ENCODE data around the gene TRIB2. TPM values are rescaled to one million over a fixed set of nuclear protein-coding genes. Genes with fewer than 3 reads are reported as not detected.

Gene TRIB2
- total RNA-seq, 1 experiment from 2014 or later: 70.4 TPM

DNA sequence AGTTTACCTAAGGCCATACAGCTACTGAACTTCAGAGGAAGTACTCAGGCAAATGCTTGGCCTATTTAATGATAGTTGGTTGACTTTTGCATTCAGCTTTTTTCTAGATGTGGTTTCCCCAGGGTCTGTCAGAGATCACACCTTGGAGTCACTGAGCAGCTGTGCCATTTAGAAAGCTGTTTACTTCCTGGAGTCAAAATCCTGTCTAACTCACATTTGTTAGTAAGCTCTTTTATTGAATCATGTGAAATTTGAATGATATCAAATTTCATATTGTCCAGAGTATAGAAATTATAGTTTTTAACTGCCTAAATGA, 7.6 kb upstream of the TRIB2 start:
- DNase-seq: no peak
- Histone ChIP-seq H3K27me3 (ENCODE audit: control insufficient read depth, insufficient read depth, low read length) (no peaks in the 10 kb centered on the region), H3K4me3 (ENCODE audit: insufficient read depth, low read depth, low read length) (no peak overlapping the region), H3K36me3 (replicated peaks; ENCODE audit: control insufficient read depth, insufficient read depth, low read length) (no peaks in the 10 kb centered on the region)

- Histone ChIP-seq H3K4me3 (ENCODE audit: insufficient read depth, low read depth, low read length) (no peak overlapping the region), H3K36me3 (replicated peaks; ENCODE audit: control insufficient read depth, insufficient read depth, low read length) (no peaks in the 10 kb centered on the region), H3K27me3 (ENCODE audit: control insufficient read depth, insufficient read depth, low read length) (no peaks in the 10 kb centered on the region)
- DNase-seq: no peak
Measured at GRCh38 chr2:12710301-12710700, 6.4 kb upstream of the TRIB2 start.

DNA sequence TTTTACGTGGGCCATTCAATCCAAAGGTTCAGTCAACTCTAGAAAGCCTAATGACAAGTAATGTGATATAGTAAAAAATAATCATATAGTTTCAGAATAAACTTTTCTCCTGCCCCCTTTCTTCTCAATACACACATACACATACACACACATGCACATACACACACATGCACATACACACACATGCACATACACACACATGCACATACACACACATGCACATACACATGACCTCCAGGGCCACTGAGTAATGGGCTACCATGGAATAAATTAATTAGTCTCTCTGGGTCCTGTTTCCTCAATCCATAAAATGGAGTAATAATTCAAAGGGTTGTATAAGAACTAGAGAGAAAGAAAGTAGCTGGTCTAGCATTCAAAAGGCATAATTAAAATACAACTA, 5.4 kb upstream of the TRIB2 start:
- Histone ChIP-seq H3K36me3 (replicated peaks; ENCODE audit: control insufficient read depth, insufficient read depth, low read length) (no peaks in the 10 kb centered on the region), H3K27me3 (ENCODE audit: control insufficient read depth, insufficient read depth, low read length) (no peaks in the 10 kb centered on the region), H3K4me3 (ENCODE audit: insufficient read depth, low read depth, low read length) (no peak overlapping the region)
- DNase-seq: no peak

- no peak for DNase-seq
Measured at GRCh38 chr2:12712881-12713280, 3.9 kb upstream of the TRIB2 start.

GRCh38 chr2:12714391-12715221, 2.1 kb upstream of the TRIB2 start:
- H3K27me3 ChIP-seq (ENCODE audit: control insufficient read depth, insufficient read depth, low read length): peaks cover 11% of the 10 kb centered on the region; the same call in 1 of the 2 replicates
- H3K36me3 ChIP-seq (replicated peaks; ENCODE audit: control insufficient read depth, insufficient read depth, low read length): no peaks in the 10 kb centered on the region
- H3K4me3 ChIP-seq (ENCODE audit: insufficient read depth, low read depth, low read length): no peak overlapping the region
- DNase-seq: peak; percentile 8

More at GRCh38 chr2:12712881-12713280, 3.9 kb upstream of the TRIB2 start:
- Histone ChIP-seq H3K36me3 (replicated peaks; ENCODE audit: control insufficient read depth, insufficient read depth, low read length) (no peaks in the 10 kb centered on the region), H3K4me3 (ENCODE audit: insufficient read depth, low read depth, low read length) (no peak overlapping the region), H3K27me3 (ENCODE audit: control insufficient read depth, insufficient read depth, low read length) (peaks cover under 1% of the 10 kb centered on the region; the same call in 1 of the 2 replicates)

- Histone ChIP-seq H3K36me3 (replicated peaks; ENCODE audit: control insufficient read depth, insufficient read depth, low read length) (no peaks in the 10 kb centered on the region), H3K27me3 (ENCODE audit: control insufficient read depth, insufficient read depth, low read length) (peaks cover 11% of the 10 kb centered on the region; the same call in 1 of the 2 replicates), H3K4me3 (ENCODE audit: insufficient read depth, low read depth, low read length) (peak overlapping the region; percentile 84; the same call in 1 of the 2 replicates)
- DNase-seq: peak; percentile 14
Measured at GRCh38 chr2:12715258-12716031, 1.3 kb upstream of the TRIB2 start.

DNA sequence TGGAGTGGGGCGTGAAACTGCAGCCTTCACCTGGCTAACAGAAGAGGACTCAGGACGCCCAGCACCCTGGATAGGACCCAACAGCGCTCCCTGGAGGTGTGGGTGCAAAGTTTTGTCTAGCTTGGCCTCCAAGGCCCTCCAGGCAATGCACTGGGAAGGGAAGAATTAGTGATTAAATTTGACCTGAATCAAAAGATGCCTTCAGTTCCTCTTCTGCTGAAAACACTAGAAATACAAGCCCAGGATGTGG, 779 bp upstream of the TRIB2 start:
- DNase-seq: peak; percentile 57
- Histone ChIP-seq H3K36me3 (replicated peaks; ENCODE audit: control insufficient read depth, insufficient read depth, low read length) (no peaks in the 10 kb centered on the region), H3K4me3 (ENCODE audit: insufficient read depth, low read depth, low read length) (peak overlapping the region; percentile 84), H3K27me3 (ENCODE audit: control insufficient read depth, insufficient read depth, low read length) (peaks cover 11% of the 10 kb centered on the region; the same call in 1 of the 2 replicates)

DNA sequence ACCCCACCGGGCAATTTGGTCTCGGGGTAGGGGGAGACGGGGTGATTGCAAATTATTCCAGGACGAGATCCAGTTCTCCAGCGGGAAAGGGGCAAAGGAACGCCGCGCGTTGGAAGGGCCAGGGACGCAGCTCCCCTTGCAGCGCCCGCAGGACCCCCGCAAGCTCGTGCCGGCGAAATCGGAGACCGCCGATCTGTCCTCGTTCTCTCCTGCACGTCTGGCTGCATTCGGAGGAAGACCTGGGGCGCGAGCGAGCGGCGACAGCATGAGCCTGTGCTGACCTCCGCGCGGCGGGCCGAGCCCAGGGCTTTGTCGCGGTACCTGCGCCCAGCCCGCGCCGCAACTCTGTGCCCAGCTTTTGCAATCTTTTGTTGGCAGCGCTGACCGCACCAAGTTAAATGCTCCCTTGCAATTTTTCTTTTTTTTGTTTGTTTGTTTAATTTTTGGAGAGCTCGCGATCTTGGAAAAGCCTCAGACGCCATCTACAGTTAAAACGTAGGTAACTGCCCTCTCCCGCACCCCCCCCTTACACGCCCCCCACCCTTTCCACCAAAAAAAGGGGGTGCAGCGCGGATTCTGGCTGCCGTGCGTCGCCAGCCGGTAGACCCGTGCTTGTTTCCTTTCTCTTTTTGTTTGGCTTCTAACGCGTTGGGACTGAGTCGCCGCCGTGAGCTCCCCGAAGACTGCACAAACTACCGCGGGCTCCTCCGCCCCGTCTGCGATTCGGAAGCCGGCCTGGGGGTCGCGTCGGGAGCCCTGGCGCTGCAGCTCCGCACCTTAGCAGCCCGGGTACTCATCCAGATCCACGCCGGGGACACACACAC, 667 bp downstream of the TRIB2 start:
- Histone ChIP-seq H3K4me3 (ENCODE audit: insufficient read depth, low read depth, low read length) (peak overlapping the region; percentile 84), H3K27me3 (ENCODE audit: control insufficient read depth, insufficient read depth, low read length) (peaks cover 11% of the 10 kb centered on the region; the same call in 1 of the 2 replicates), H3K36me3 (replicated peaks; ENCODE audit: control insufficient read depth, insufficient read depth, low read length) (no peaks in the 10 kb centered on the region)
- DNase-seq: peak; percentile 76

GRCh38 chr2:12718015-12718671, 1.4 kb downstream of the TRIB2 start:
- no peaks in the 10 kb centered on the region for H3K36me3 ChIP-seq (replicated peaks; ENCODE audit: control insufficient read depth, insufficient read depth, low read length)
- H3K4me3 ChIP-seq (ENCODE audit: insufficient read depth, low read depth, low read length): peak overlapping the region; percentile 84
- peaks cover 11% of the 10 kb centered on the region; the same call in 1 of the 2 replicates for H3K27me3 ChIP-seq (ENCODE audit: control insufficient read depth, insufficient read depth, low read length)
- peak; percentile 60 for DNase-seq

GRCh38 chr2:12718711-12719399, 2.1 kb downstream of the TRIB2 start:
- peaks cover 11% of the 10 kb centered on the region; the same call in 1 of the 2 replicates for H3K27me3 ChIP-seq (ENCODE audit: control insufficient read depth, insufficient read depth, low read length)
- peak; percentile 72 for DNase-seq
- peaks cover 1% of the 10 kb centered on the region for H3K36me3 ChIP-seq (replicated peaks; ENCODE audit: control insufficient read depth, insufficient read depth, low read length)
- H3K4me3 ChIP-seq (ENCODE audit: insufficient read depth, low read depth, low read length): peak overlapping the region; percentile 84

GRCh38 chr2:12719400-12720277, 2.9 kb downstream of the TRIB2 start:
- Histone ChIP-seq H3K36me3 (replicated peaks; ENCODE audit: control insufficient read depth, insufficient read depth, low read length) (peaks cover 5% of the 10 kb centered on the region), H3K27me3 (ENCODE audit: control insufficient read depth, insufficient read depth, low read length) (peaks cover 11% of the 10 kb centered on the region; the same call in 1 of the 2 replicates), H3K4me3 (ENCODE audit: insufficient read depth, low read depth, low read length) (peak overlapping the region; percentile 84)
- DNase-seq: no peak

DNA sequence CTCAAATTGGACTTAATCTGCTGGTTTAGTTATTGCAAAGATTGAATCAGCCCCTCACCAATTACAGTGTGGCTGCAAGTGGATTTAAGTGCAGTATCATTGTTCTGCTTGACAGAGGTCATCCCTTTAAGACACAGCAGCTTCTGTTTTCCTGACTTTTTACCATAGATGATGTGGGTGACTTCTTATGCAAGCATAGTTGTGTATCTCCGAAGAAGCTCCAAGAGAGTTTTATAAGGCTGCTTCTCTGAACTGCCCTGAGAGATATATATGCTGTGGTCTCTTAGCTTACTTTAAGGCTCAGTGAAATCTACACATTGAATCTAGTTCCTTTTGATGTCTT, 3.5 kb downstream of the TRIB2 start:
- peak; percentile 5 for DNase-seq
- Histone ChIP-seq H3K4me3 (ENCODE audit: insufficient read depth, low read depth, low read length) (peak overlapping the region; percentile 84), H3K36me3 (replicated peaks; ENCODE audit: control insufficient read depth, insufficient read depth, low read length) (peaks cover 7% of the 10 kb centered on the region), H3K27me3 (ENCODE audit: control insufficient read depth, insufficient read depth, low read length) (peaks cover 11% of the 10 kb centered on the region; the same call in 1 of the 2 replicates)
